Subcutaneous adipose tissue (tissue), 4 donors: Measurements from ENCODE around the gene NEK1. TPM values are rescaled to one million over a fixed set of nuclear protein-coding genes. Genes with fewer than 3 reads are reported as not detected.

Source experiments
- total RNA-seq, 4 donors: library from RNA; depleted of rRNA; stranded (reverse); fragments of >200 nt; gene quantifications; one replicate each; pipeline ENCODE4 v1.1.0, GENCODE V29; 2016
- TF ChIP-seq, protein P1 (sequence below): fragments of 450-650 bp; IDR thresholded peaks from one replicate; pipeline ENCODE4 v1.5.1; 2016; ENCODE audit warnings: low read depth, mild to moderate bottlenecking, control low read depth, antibody characterized with exemption, moderate library complexity

NEK1 gene
- total RNA-seq, 4 donors from 2014 or later, result 10.7 to 15.9 (median 14.0) TPM

DNA sequence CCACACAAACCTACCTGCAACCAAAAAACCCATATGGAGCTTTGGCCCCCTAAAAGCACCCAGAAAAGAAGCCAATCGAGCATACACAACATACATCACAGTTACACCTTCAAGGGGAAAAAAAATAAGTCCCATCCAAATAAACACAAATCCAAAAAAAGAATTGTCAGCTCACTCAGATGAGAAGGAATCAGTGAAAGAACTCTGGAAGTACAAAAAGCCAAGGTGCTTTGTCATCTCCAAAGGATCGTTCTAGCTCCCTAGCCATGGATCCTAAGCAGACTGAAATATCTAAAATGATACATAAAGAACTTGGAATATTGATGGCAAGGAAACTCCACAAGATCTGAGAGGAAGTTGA, 119.2 kb downstream of the NEK1 start:
- TF ChIP-seq, protein P1, sequence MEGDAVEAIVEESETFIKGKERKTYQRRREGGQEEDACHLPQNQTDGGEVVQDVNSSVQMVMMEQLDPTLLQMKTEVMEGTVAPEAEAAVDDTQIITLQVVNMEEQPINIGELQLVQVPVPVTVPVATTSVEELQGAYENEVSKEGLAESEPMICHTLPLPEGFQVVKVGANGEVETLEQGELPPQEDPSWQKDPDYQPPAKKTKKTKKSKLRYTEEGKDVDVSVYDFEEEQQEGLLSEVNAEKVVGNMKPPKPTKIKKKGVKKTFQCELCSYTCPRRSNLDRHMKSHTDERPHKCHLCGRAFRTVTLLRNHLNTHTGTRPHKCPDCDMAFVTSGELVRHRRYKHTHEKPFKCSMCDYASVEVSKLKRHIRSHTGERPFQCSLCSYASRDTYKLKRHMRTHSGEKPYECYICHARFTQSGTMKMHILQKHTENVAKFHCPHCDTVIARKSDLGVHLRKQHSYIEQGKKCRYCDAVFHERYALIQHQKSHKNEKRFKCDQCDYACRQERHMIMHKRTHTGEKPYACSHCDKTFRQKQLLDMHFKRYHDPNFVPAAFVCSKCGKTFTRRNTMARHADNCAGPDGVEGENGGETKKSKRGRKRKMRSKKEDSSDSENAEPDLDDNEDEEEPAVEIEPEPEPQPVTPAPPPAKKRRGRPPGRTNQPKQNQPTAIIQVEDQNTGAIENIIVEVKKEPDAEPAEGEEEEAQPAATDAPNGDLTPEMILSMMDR, result no peak

DNA sequence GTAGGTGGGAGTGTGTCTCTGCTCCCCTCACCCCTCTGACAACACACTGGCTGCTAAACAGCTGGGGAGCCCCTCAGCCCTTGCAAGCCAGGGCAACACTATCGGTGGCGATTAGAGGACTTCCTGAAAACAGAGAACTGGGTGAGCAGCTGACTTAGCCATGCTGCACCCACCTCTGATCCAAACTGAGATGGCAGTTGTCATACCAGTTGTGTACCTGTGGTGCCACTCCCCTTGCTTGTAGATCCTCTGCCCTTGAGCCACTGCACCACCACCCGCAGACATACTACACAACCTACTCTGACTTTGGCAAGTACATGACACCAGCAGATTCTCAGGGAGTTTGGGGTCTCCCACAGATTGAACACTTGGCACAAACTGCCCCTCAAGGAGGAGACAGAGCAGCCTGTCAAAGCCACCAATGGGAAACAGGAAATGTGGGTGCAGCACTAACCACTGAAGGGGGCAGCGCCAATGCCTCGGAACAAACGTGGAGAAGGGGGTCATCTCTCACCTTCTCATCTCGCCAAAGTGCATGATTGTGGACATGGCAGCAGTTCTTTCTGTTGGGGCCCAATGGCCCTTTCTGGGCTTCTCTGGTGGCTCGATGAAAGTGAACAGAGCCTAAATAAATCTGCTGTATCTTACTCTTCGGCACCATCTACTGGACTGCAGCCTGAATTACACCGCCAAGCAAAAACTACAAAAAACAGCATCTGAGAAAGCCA, 119.8 kb downstream of the NEK1 start:
- TF ChIP-seq, protein P1, result no peak

DNA sequence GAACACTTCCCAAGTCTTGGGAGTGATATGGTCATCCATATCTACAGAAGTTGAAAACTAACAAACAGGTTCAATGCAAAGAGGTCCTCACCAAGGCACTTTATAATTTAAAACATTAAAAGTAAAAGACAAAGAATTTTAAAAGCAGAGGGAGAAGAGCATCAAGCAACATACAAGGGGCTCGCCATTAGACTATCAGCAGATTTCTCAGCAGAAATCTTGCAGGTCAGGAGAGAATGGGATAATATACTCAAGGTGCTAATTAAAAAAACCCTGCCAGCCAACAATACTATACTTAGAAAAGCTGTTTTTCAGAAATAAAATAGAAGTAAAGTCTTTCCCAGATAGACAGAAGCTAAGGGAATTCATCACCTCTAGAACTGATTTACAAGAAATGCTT, 121.2 kb downstream of the NEK1 start:
- TF ChIP-seq, protein P1, result no peak

DNA sequence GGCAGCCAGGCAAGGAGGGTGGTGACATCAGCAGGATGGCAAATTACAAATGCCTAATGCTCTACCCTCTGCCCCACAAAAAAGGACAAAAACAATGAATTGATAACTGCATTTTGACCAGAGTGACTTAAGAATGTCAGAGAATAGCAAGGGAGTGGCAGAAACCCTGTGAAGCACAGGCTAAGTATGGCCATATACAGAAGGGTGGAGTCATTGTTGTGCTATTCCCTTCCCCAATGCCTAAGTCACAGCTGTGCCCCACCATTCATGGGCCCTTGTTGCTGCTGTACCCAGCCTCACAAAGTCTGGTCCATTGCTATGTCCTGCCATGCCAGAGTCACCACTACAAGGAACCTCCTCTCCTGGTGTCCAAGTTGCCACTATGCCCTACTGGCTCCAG, 123.1 kb downstream of the NEK1 start:
- TF ChIP-seq, protein P1, result no peak

DNA sequence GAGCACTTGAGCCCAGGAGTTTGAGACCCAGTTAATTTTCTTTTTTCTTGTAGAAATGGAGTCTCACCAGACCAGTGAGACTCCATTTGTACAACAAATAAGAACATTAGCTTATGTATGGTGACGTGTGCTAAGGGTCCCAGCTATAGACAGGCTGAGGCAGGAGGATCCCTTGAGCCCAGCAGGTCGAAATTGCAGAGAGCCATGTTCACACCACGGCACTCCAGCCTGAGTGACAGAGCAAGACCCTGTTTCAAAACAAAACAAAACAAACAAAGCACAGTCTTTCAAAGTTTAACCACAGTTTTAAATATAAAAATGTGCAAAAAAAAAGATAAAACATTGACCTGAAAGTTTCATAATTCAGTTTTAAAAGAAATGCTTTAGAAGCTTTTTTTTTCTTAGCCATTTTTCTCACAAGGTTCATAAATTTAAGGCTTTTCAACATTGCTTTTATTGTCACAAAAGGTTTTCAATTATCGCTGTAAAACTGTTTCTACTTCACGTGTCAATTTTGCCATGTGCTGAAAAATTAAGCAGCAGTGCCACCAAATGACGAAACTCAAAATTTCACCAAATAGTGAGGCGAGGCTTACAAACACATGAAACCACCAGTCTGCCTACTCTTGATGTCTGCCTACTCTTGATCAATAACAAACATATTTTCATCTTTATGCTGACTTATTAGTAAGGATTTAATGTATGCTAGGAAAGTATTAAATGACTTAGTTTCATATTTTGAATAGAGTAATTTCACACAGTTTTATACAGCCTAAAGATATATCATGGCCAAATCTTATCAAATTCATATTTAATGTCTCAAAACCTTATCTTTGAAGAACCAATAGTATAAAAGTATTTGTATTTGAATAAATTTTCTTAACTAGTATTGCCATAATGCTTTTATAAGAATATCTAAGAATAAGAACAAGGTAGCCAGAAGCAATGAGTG, 126.3 kb downstream of the NEK1 start:
- TF ChIP-seq, protein P1, result no peak

DNA sequence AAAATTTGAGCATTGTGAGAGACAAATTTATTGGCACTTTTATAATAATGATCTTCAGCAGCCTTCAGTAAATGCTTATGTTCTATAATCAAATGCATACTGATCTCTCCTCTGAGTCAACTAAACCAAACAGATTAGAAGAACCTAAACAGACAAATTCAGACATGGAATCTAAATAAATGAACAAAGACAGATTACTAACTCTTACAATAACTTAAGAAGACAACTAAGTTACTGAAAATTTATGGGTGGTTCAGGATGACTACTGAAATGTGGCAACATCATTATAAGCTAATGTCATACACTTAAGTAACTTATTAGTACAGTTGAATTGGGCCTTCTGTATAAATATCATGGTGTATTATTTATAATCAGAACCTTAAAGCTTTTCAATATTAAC, 127.3 kb downstream of the NEK1 start:
- TF ChIP-seq, protein P1, result no peak

DNA sequence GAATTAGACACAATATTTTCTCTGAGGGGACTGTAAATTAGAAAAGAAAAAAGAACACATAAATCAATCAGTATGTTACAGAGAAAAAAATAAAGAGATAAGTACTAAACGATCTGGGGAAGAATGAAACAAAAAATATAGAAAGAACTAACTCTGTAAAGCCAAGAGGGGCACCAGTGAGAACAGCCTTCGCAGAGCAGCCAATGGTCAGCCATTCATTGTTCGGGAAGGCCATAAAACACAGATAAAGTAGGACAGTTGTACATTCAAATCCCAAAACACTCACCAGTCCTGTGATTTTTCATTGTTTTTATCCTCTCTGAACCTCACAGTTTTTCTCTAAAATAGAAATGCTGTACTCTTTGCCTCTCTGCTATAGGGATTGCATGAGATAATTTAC, 127.9 kb downstream of the NEK1 start:
- TF ChIP-seq, protein P1, result no peak
